Epithelial cell of prostate (primary cell): ENCODE results near the gene TTC31.

Source experiments
- DNase-seq: peaks from one replicate; pipeline ENCODE4 v3.0.0-alpha.2; 2011; ENCODE audit warnings: low read depth, low spot score
- H3K27ac ChIP-seq: fragments of 450-650 bp; 2 replicates; pipeline ENCODE4 v1.5.1; 2017; ENCODE audit warnings: mild to moderate bottlenecking

The TTC31 gene

DNA sequence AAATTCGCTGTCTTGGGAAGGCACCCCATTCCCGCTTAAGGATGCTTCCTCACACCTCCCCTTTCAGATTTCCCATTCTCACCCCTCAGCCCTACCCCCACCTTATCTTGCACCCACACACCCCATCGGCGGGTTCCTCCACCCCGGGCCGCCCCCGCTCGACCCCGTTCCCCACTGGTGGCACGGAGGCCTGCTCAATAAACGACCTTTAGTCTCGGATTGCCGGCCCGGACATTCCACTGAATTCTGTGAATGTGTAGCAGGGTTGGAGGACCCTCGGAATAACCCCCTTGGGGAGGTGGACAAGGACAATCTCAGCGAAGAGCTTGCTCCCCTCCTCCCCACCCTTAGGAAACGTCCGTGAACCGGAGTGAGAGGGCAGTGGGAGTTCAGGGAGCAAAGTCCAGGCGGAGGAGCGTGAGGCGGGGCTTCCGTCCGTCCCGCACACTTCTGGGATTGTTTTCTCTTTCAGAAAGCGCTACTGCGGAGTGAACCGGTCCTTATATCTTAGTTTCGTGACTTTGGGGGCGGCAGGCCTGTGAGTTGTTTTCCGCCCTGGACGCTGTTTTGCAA is 19.4 kb downstream of the TTC31 start:
- H3K27ac ChIP-seq = no peak overlapping the region
- no peak for DNase-seq

DNA sequence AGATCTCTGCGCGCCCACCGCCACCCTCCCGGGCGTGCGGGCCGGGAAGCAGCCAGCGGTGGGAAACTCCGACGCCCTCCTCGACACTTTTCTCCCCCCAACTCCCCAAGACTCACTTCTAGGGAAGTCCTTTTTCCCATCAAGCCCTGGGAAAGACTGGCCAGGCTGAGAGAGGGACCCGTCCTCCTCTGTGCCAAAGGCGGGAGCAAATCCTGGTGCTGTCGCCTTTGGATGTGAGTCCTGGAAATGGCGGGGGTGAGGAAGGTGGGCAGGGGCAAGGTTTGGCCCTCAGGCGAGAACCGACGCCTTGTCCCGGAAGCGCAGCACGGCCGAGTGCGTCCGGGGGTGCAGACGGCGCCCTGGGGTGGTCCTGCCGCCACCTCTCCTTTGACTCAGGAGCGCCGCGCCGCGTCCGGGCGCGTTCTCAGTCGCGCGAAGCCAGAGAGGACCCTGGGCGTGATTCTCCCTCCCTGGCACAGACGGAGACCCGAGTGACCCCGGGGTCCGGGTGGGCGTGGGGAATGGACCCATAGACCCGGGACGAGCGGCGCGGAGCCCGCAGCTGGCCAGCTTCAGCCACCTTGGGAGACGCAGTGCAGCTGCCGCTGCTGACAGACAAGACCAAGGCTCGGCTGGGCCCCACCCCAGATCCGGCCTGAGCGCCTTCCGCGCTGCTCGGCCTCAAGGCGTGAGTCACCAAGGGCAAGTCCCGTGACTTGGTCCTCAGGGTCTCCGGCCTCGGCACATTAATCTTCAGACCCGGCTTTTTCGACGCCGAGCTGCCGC is 20.0 kb downstream of the TTC31 start:
- DNase-seq = peak; percentile 29
- H3K27ac ChIP-seq = no peak overlapping the region

DNA sequence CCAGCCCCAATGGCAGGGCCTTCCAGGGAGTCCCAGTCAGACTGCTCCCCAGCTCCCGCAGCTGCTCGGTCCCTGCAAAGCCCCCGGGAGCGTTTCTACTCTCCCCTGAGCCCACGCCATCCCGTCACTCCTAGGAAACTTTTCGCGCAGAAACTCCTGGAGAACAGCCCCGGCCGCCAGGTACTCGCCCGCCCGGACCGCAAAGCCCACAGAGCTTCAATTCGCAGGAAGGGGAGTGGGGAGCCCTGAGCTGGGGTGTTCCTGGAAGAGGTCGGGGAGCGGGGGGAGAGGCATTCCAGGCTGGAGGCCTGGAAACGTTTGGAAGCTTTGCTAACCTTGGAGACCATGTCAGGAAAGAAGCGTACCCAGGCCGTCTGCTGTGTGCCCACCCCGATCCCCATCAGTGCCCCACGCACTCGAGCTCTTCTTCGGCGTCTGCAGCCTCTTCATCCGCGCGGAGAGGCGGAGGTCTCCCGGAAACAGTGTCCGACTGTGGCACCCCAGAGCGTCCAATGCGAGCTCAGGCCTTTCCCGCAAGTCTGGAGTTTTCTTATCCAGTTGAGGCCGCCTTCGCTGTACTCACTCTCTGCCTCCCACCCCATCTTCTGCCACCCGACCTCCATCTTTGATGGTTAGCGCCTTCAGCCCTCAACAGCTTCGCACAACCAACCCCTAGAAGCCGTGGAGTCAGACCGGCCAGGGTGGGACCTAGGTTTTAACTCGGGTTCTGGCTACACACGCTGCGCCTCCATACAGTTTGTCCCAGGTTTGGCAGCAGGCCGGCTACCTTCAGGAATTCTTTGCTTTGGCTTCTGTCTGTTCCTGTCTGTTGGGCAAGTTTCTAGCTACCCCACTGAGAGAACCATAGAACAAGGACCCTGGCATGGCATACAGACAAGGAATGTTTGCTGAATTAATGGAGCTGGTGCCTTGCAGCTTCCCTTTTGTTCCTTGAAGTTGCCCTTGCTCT is 20.9 kb downstream of the TTC31 start:
- H3K27ac ChIP-seq = no peak overlapping the region
- no peak for DNase-seq

DNA sequence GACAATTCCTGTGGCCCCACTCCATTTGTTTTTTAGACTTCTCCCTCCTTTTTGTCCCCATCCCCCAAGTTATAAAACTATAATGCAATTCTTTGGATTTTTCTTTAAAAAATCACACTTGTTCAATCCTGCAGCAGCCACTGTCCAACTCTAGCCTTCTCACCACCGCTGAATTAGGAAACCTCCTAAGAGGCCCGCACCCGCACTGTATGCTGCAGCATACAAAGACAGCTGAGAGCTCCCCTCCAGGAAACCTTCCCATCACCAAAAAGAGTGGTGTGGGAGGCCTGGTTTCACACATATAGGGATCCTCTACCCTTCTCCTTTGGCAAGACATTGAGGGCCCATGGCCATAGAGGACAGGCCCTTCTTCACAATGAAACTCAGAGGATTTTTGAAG is 21.7 kb downstream of the TTC31 start:
- H3K27ac ChIP-seq = no peak overlapping the region
- DNase-seq = no peak

DNA sequence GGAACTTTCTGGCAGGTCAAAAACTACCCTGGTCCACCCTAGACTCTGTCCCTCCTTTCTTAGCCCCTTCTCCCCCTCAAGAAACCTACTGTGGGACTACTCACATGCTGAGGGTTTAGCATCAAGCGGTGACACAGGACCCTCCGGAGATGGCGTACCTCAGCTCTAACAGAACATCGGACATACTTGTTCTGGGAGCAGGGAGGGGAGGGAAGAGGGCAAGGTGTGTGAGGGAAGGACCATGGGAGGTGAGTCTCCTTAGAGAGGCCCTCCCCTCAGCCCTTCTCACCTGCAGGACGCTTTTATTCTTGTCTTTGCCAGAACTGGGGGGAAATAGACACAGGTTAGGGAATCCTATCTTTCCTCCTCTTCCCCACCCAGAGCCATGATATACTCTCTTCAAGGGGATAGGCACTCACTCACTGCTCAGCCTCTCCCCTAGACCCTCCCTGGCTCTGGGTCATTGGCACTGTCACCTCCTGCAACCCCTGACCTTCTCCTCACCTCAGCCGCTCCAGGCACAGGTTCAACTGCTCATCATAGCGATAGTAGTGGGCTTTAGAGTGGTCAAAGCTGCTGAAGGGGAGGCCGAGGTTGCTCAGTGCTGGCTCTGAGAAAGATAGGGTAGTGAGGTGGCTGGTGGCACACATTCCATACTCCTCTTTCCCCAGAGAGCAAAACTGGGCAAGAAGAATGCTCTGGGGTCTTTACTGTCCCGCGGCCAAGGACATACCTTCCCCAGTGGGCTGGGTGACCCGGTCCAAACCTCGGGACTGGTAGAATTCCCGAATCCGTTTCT is 22.8 kb downstream of the TTC31 start:
- DNase-seq = no peak
- peak overlapping the region; percentile 98 for H3K27ac ChIP-seq

DNA sequence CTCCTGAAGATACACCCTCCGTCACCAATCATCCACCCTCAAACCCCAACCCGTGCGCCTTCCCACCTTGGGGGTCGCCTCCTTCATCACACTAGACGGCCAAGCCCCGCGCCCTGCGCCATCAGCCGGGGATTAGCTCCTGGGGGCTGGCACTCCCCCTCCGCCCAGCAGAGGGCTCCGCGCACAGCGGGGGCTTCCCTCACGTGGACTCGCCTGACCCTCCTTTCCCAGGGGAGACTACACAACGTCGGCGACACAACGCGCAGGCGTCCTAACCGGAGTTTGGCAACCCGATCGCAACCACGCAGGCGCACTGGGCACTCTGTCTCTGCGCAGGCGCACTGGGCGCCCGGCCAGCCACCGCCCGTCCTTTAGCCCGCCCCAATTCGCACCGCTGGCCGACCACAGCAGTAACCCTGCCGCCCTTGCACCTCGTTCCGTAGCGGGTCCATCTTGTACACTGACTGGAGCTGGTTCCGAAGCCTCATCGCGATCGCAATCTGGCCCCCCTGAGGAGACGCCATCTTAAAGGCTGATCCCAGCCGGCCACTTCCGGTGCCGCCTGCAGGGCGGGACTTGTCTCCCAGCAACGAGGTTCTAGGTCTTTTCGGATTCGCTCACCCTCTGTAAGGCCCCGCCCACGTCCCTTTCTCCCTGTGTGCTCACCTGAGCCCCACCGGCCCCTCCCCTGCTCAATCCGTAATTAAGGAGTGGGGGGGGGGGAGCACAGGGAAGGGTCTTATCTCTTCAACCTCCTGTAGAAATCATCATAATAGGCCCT is 24.5 kb downstream of the TTC31 start, which contains the start of gene PCGF1:
TSS of gene PCGF1 (minus strand) at position 551 of the 781 bp plus-strand sequence. CDS start at position 524, 27 bp downstream.
- peak; percentile 90 for DNase-seq
- H3K27ac ChIP-seq = peak within 1 kb of the TSS; percentile 98

DNA sequence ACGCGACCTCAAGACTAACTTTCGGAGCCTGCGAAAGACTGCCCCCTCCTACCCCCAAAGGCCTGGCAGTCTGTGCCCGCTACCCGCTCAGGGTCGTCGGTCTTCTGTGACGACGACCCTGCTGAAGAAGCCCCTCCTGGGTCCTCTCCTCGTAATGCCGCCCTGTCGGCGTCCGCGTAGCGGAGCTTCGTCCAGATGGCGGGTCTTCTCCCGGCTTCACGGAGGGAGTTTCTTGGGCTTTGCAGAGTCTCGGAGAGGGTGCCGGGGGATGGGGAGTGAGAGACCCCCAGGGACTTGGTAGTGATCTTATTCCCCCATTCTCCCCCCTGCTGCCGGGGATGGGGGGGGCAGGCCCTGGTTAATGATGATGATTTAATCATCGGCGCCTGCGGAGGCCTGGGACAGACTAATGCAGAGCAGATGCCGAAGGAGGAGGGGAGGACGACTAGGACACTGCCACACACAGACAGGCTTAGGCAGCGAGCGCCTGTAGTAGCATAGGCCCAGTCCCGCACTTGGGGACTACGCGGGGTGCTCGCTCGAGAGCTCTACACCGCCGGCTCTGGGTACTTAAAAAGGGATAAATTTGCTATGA is 25.1 kb downstream of the TTC31 start:
- DNase-seq = no peak
- H3K27ac ChIP-seq = peak overlapping the region; percentile 98

DNA sequence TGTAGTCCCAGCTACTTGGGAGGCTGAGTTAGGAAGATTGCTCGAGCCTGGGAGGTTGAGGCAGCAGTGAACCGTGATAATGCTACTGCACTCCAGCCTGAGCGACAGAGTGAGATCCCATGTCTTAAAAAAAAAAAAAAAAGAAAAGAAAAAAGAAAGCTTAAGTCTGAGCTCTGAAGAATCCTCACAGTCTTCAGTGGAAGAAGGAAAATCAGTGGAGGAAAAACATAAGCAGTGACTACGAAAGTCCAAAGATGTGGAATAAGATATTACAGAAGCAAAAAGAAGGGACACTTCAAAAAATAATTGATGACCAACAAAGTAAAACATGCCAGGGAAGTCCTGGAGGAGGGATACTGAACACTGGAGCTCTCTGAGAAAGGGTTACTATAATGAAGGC is 27.4 kb downstream of the TTC31 start:
- no peak overlapping the region for H3K27ac ChIP-seq
- no peak for DNase-seq

DNA sequence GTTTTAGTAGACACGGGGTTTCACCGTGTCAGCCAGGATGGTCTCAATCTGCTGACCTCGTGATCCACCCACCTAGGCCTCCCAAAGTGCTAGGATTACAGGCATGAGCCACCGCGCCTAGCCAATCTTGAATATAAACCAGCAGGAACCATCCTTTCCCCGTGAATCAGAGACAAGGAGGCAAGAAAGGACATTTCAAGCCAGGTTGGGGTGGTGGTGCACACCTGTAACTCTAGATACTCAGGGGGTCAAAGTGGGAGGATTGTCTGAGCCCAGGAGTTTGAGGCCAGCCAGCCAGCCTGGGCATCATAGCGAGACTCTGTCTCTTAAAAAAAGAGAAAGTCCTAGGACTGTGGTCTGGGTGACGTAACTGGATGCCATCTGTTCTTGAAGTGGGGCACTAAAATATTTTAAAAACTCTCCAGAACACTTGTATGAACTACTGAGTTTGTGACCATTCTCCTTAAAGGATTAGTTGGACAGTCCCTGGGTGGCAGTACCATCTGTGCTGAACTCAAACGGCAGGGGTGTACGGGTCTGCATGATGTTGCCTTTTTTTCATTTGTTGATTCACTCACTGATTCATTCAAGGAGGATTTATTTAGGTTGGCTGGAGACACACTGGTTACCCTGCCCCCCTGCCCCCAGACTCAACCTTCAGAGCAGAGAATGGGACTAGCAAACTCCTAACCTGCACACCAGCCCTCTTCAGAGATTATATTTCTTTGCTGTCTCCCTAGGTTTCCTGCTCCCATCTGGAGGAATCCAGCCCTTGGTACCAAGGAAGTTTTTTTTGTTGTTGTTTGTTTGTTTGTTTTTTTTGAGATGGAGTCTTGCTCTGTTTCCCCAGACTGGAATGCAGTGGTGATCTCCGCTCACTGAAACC is 28.5 kb downstream of the TTC31 start:
- no peak overlapping the region for H3K27ac ChIP-seq
- DNase-seq = no peak

DNA sequence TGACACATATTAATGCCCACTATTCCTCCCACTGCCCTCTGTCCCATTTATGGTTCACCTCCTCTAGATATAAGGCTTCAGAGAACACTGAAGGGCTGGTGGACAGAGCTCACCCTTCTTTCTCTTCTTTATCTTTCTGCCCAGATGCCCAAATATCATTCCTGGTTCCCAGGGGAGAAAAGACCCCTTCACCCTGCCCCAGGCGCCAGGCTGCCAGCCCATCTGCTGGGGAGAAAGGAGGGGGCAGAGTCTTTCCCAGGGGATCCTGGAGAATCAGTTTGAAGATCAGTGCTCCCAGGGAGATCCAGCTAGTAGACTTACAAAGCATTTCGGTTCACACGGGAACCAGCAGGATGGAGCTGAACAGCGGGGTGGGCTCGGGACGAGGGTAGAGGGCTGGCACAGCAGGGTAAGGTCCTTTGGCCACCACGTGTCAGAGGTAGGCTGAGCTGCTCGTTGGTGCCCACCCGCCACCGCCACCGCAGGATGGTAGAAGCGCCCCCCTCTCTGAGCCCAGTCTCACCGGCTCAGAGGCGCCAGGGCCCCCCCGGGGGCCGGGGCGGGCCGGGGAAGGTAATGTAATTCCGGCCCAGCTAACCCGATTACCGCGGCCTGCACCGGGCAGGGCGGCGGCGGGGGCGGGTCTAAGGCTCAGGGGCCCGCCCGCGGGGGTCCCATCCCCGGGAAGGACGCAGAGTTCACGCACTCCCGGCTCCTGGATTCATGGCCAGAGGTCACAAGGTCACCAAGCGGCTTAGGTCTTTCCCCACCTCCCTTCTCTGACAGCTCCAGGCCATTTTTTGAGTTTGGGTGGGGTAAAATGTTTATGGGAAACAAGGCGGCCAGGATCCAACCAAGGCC is 30.1 kb downstream of the TTC31 start:
- no peak overlapping the region for H3K27ac ChIP-seq

DNA sequence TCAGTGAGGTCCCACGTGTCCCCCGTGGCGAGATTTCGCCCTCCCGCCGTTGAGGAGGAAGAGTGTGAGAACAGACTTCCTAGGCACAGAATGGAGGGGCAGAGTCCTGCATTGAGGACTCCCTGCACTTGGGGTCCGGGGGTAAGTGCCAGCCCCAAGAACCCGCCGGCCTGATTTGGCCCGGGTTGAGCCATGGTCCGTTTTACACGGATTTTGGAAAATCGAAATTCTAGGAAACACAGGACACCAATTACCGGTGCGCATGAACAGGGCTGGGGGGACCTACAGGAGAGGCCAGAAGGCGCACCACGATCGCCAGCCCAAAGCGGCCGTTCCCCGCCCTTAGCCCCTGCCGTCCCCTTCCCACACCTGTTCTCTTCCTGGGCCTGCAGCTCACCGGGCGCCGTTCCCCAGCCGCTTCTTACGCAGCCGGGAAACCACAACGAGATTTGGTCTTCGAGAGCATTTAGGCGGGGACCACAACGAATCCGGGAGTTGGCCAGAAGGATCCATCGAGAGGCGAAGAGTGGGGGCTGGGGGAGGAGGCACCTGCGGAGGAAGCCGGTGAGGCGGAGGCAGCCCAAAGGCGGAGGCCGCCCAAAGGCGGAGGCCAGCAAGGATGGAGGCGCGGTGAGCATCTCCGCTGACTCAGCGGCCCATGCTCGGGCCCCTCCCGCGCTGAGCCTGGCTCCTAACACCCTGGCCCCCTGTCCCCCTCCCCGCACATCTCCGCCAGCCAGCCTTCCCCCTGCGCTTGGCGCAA is 30.9 kb downstream of the TTC31 start:
- no peak for DNase-seq
- no peak overlapping the region for H3K27ac ChIP-seq

More for the DNA sequence above, 30.1 kb downstream of the TTC31 start:
- DNase-seq = no peak

DNA sequence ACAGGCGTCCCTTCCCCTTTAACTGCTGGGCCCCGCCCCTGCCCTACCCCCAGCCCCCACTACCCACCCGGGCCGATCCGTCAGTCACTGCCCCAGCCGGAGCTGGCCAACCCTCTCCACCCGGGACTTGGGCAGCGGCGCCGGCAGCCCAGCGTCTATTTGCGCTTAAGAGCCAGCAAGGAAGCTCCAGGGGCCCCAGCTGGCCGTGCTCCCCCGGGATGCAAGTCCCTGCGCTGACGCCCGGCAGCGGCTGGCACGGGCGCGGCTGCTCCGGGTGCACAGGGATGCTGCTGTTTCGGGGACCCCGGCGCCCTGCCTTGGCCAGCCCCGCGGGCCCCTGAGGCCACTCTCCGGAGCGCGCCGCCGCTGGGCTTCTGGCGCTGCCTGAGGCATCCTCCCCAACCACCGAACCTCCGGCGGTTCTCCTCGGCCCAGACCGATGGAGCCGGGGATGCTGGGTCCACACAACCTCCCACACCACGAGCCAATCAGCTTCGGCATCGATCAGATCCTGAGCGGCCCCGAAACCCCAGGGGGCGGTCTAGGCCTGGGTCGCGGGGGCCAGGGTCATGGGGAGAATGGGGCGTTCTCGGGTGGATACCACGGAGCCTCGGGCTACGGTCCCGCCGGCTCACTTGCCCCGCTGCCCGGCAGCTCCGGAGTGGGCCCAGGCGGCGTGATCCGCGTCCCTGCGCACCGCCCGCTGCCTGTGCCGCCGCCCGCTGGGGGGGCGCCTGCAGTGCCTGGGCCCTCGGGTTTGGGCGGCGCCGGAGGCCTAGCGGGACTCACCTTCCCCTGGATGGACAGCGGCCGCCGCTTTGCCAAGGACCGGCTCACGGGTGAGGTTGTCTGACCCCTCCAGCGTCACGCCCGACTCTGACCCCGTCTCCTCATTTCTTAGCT is 31.7 kb downstream of the TTC31 start, which contains the start of gene TLX2:
TSS of gene TLX2 (plus strand) at position 83 of the 903 bp plus-strand sequence. CDS start at position 440, 357 bp downstream.
- no peak within 1 kb of the TSS for H3K27ac ChIP-seq
- no peak for DNase-seq

DNA sequence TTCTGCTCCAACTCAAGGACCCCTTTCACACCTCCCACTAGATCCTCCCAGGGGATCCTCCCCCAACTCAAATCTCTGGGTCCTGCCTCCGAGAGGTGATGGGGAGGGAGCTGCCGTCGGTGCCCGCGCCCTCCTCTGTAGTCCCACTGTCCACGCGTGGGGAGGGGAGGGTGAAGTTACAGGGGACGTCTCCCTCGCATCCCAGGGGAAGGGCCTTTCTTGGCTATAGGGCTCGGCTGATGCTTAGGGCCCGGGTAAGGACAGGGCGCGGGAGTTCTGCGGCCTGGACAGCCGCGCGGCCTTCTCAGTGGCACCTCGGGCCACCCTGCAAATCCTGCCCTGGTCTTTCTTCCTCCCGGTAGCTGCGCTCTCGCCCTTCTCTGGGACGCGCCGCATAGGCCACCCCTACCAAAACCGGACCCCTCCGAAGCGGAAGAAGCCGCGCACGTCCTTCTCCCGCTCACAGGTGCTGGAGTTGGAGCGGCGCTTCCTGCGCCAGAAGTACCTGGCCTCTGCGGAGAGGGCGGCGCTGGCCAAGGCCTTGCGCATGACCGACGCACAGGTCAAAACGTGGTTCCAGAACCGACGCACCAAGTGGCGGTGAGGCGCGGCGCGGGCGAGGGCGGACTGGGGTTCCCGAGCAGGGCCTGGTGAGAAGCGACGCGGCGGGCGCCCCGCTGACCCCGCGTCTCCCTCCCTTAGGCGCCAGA is 32.5 kb downstream of the TTC31 start:
- DNase-seq = no peak
- H3K27ac ChIP-seq = no peak overlapping the region

DNA sequence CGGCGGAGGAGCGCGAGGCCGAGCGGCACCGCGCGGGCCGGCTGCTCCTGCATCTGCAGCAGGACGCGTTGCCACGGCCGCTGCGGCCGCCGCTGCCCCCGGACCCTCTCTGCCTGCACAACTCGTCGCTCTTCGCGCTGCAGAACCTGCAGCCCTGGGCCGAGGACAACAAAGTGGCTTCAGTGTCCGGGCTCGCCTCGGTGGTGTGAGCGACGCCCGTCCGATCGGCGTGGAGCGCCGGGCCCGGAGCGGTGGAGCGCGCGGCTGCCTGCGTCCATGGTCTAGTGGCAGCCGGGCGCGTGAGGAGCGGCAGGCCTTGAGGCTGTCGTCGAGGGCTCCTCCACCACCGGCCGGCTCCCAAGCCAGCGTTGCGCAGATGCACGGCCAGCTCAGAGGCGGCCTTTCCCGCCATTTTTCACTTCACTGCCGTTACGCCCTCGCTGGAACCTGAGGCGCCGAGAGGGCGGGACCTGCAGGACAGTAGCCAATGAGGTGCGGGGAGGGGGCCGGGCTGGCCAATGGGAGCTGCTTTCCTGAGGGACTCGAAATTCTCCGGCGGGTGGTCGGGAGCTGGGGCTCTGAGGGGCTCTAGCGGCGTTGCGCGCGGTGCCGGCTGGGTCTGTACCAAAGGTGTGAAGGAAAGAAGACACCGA is 33.2 kb downstream of the TTC31 start:
- no peak overlapping the region for H3K27ac ChIP-seq
- no peak for DNase-seq
